Fibroblast of peridontal ligament (primary cell): Measurements from ENCODE around the gene ALKBH2.
"Not testable (repeated sequence)": the region's sequence is repeated elsewhere in the genome, so short reads cannot be mapped to it uniquely, and the experiment has no call there.

Source experiments
- DNase-seq: peaks from one replicate; pipeline ENCODE4 v3.0.0-alpha.2; 2010; ENCODE audit errors: extremely low read depth

The ALKBH2 gene

DNA sequence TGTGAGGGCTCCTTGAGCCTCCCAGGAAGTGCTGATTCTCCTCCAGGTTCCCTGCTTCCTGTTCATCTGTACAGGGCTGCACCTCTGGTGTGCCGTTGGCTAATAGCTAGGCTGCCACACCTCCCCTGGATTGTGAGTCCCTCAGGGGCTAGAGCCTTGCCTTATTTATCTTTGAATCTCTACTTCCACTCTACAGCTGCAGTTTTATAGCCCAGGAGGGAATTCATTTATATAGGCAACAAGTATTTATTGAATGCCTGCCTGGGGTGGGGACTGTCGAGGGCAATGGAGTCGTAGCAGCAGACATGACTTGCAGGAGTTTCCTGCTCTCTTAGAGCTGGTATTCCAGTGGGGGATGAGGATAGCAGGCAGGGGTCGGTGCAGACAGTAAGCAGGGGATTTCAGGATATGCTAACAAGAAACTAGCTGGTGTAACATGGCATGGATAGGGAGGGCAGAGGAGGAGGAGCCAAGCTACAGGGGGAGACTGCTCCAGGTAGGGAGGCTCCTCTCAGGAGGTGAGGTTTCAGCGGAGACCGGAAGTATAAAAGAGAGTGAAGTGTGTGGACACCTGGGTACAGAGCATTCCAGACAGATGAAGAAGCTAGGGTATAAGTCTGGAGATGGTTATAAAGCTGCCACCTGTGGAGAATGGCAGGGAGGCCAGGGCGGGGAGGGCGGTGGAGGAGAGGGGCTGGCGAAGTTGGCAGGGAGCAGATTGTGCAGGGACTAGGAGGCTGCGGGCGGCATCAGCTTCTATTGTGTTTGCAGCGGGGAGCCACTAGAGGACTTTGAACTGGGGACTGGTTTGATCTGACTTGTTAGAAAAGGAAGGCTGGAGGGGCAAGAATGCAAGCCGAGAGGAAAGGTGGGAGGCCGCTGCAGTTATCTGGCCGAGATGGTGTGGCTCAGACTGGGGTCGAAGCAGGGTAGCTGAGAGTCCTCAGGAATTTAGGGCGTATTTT, 23.7 kb downstream of the ALKBH2 start:
- DNase-seq: no peak

DNA sequence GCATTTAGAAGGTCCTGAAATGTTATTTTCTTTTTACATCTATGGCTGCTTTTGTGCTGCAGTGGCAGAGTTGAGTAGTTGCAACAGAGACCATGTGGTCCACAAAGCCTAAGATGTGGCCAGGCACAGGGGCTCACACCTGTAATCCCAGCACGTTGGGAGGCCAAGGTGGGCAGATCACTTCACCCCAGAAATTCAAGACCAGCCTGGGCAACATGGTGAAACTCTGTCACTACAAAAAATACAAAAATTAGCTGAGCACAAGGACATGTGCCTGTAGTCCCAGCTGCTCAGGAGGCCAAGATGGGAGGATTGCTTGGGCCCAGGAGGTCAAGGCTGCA, 27.4 kb downstream of the ALKBH2 start:
- DNase-seq: no peak

GRCh38 chr12:109065154-109065852, 28.0 kb downstream of the ALKBH2 start:
- DNase-seq: no peak

DNA sequence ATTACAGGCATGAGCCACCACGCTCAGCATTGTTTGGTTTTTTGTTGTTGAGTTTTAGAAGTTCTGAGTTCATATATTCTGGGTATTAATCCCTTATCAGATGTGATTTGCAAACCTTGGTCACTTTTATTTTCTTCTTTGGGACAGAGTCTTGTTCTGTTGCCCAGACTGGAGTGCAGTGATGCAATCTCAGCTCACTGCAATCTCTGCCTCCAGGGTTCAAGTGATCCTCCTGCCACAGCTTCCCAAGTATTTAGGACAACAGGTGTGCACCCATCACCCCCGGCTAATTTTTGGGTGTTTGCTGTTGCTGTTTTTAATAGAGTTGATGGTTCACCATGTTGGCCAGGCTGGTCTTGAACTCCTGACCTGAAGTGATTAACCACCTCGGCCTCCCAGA, 29.1 kb downstream of the ALKBH2 start:
- DNase-seq: no peak

- no peak for DNase-seq
These were observed 34.5 kb downstream of the ALKBH2 start for GRCh38 chr12:109058773-109059172.

- DNase-seq: no peak
These were observed 35.9 kb downstream of the ALKBH2 start for GRCh38 chr12:109057376-109057775.

DNA sequence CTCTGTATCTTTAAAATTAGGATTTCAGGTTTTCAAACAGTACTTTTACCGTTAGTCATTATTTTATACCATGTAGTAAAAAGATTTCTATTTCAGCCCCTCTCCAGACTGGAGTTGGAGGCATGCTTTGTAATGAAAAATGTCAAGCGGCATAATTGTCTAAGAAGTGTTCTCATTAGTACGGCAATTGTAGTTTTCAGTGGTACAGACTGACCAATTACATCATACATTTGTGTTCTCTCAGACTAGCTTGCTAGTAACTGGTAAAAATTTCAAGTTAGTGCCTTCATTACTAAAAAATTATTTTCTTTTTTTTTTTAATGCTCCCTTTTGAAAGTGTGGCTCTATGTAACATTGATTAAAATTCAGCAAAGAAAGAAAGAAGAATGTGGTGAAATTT, 36.4 kb downstream of the ALKBH2 start:
- no peak for DNase-seq

DNA sequence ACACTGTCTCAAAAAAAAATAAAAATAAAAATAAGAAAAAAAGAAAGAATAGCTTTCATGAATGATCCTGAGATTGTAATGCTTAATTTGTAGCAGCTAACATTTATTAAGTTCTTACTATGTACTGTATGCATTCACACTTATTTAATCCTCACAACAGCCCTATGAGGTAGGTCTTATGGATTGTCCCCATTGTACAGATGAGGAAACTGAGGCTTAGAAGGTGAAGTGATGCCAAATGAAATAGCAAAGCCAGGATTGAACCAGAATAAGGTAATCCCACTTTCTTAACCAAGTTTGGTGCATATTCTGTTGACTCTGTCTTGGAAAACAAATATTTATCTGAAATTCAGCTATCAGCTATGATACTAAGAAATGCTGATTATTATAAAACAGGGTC, 38.8 kb downstream of the ALKBH2 start:
- no peak for DNase-seq

DNA sequence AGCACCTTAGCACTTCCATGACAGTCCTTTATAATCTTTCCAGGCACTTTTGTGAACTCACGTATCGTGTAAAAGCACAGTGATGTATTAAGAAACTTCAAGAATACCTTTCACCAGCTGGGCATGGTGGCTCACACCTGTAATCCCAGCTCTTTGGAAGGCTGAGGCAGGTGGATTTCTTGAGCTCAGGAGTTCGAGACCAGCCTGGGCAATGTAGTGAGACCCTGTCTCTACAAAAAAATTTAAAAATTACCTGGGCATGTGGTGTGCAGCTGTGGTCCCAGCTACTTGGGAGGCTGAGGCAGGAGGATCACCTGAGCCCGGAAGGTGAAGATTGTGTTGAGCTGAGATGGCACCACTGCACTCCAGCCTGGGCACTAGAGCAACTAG, 39.2 kb downstream of the ALKBH2 start:
- DNase-seq: not testable (repeated sequence)

DNA sequence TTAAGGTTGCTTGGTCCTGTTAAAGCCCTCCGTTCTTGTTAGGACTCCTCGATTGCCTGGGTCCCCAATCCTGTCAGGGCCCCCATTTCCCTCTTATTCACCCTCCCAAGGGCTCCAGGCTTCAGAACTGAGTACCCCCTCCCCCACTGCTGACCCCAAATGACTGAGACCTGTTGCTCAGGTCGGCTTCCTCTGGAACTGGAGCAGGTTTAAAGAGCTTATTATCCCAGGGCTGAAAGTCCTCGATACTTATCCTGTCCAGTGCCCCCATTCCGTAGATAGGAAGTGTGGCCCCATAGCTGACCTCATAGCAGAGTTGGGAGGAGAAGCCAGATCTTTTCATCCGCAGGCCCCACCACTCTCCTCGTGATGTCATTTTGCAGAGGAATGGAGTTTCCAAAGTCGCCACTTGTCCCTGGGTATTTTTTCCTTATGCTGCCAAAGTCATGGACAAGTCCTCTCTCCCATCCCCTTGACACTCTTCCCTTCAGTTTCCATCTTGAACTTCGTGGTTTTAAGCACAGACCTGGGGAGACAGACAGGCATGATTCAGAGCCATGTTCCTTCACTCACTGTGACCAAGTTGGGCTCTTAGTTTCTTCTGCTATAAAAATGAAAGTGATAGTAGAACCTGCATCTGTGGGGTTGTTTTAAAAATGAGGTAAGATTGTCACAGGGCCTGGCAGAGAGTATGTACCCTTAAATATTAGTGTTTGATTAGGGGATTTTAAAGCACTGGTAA, 39.7 kb downstream of the ALKBH2 start:
- DNase-seq: peak; percentile 14

- peak; percentile 89 for DNase-seq
These were observed 40.6 kb downstream of the ALKBH2 start, which contains the start of gene USP30 for GRCh38 chr12:109052414-109053323. USP30 (plus strand) TSS chr12:109052576; CDS start chr12:109052679, 103 bp downstream.

GRCh38 chr12:109052097-109052413, 41.2 kb downstream of the ALKBH2 start:
- no peak for DNase-seq

GRCh38 chr12:109049794-109050193, 43.5 kb downstream of the ALKBH2 start:
- DNase-seq: not testable (repeated sequence)

DNA sequence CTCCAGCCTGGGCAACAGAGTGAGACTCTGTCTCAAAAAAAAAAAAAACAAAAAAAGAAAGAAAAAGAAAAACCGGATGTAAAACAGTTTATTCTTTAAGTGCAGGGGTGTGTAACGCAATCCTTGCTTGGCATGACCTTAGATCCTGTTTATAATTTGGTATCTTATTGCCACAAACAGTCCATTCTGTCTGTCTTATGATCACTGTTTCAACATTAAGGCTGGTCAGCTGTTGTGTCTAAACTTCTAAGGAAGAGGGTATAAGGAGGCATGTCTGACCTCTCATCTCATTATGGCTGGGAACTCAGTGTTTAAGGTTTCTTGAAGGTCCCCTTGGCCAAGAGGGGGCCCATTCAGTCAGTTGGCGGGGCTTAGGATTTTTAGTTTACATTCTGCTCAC, 44.6 kb downstream of the ALKBH2 start:
- DNase-seq: not testable (repeated sequence)

- DNase-seq: peak; percentile 3
These were observed 46.0 kb downstream of the ALKBH2 start for GRCh38 chr12:109047081-109047805.

GRCh38 chr12:109044241-109044640, 49.0 kb downstream of the ALKBH2 start:
- DNase-seq: no peak
